NCI-H69 (cell line): ENCODE data around the gene ARHGAP21.

Source experiments
- DNase-seq: peaks from one replicate; lab custom pipeline; 2025; lab: John Stamatoyannopoulos, UW

The ARHGAP21 gene

GRCh38 chr10:24722676-24723385 is 856 bp downstream of the ARHGAP21 start:
- DNase-seq, result peak; percentile 56

GRCh38 chr10:24722131-24722675 is 1.5 kb downstream of the ARHGAP21 start:
- no peak for DNase-seq

GRCh38 chr10:24721229-24722106 is 2.2 kb downstream of the ARHGAP21 start:
- peak; percentile 39 for DNase-seq

GRCh38 chr10:24720096-24720495 is 3.6 kb downstream of the ARHGAP21 start:
- DNase-seq, result peak; percentile 16

- no peak for DNase-seq
These were observed 5.4 kb downstream of the ARHGAP21 start for GRCh38 chr10:24718031-24718855.

GRCh38 chr10:24716295-24716694 is 7.4 kb downstream of the ARHGAP21 start:
- peak; percentile 18 for DNase-seq

- DNase-seq, result no peak
These were observed 8.4 kb downstream of the ARHGAP21 start for GRCh38 chr10:24715246-24715769.

GRCh38 chr10:24713086-24713485 is 10.6 kb downstream of the ARHGAP21 start:
- DNase-seq, result no peak

GRCh38 chr10:24711465-24711864 is 12.2 kb downstream of the ARHGAP21 start:
- no peak for DNase-seq

- peak; percentile 61 for DNase-seq
These were observed 15.6 kb downstream of the ARHGAP21 start for GRCh38 chr10:24708081-24708480.

- DNase-seq, result no peak
These were observed 16.2 kb downstream of the ARHGAP21 start for GRCh38 chr10:24707445-24707844.

- peak; percentile 56 for DNase-seq
These were observed 17.1 kb downstream of the ARHGAP21 start for GRCh38 chr10:24706479-24707118.

- DNase-seq, result no peak
These were observed 20.0 kb downstream of the ARHGAP21 start for GRCh38 chr10:24703700-24704099.

- no peak for DNase-seq
These were observed 22.2 kb downstream of the ARHGAP21 start for GRCh38 chr10:24701447-24701846.

GRCh38 chr10:24700948-24701347 is 22.7 kb downstream of the ARHGAP21 start:
- DNase-seq, result no peak

GRCh38 chr10:24698270-24698669 is 25.4 kb downstream of the ARHGAP21 start:
- no peak for DNase-seq

GRCh38 chr10:24697080-24697479 is 26.6 kb downstream of the ARHGAP21 start:
- DNase-seq, result no peak

GRCh38 chr10:24695452-24695851 is 28.2 kb downstream of the ARHGAP21 start:
- peak; percentile 1 for DNase-seq

- no peak for DNase-seq
These were observed 29.6 kb downstream of the ARHGAP21 start for GRCh38 chr10:24694086-24694485.

GRCh38 chr10:24690961-24691512 is 32.6 kb downstream of the ARHGAP21 start:
- no peak for DNase-seq
